Measurements from ENCODE around the gene ERVFRD-1. TPM values are rescaled to one million over a fixed set of nuclear protein-coding genes. Genes with fewer than 3 reads are reported as not detected.

The ERVFRD-1 gene
- polyA plus RNA-seq, 3 donors = 0.05 to 0.06 TPM; not detected in 1

DNA sequence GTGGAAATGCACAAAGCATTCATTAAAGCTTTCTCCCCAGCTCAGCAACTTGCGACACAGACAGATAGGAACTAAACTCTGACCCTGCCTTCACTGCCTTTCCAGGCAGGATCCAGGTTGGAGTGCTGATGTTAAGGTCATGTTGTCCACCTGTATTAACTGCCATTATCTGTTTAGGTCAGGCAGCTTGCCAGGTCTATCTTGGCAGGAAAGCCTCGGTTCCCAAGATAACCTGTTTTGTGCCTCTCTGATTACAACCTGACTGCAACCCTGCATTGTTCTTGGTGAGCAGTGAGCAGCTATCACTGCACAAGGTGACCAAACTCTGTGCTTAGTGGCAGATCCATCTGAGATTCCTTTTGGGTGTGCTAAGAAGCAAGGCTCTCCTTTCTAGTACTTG lies 44.2 kb downstream of the ERVFRD-1 start:
- Mint-ChIP-seq H3K27me3 (ENCODE audit: low read depth in 3 of 3) (peaks cover 0 to 6% (median 0%) of the 10 kb centered on the region in 3 donors), H3K36me3 (no peaks in the 10 kb centered on the region), H3K4me1 (peaks cover 1% of the 10 kb centered on the region), H3K27ac (no peak overlapping the region), H3K9me3 (no peaks in the 10 kb centered on the region), H3K4me3 (no peak overlapping the region)
- whole genome bisulfite sequencing (ENCODE audit: insufficient coverage) = 64% methylated on average over 2 of the region's 2 CpGs
- Histone ChIP-seq H3K27me3 (ENCODE audit: control insufficient read depth in 2 of 2, insufficient read depth in 2 of 2, low read length in 2 of 2) (peaks cover 0 to 2% of the 10 kb centered on the region in 2 donors), H3K27ac (ENCODE audit: low read depth in 1 of 2, low read length in 2 of 2) (no peak overlapping the region), H3K4me3 (replicated peaks in 1 of 3; ENCODE audit: low read depth in 2 of 3, low read length in 3 of 3) (no peak overlapping the region), H2AFZ (ENCODE audit: insufficient read depth, low read depth, low read length, poor library complexity, severe bottlenecking) (no peak overlapping the region), H3K9me3 (replicated peaks in 1 of 2; ENCODE audit: control insufficient read depth in 1 of 2, insufficient read depth in 1 of 2, low read length in 2 of 2) (no peaks in the 10 kb centered on the region), H3K9ac (ENCODE audit: insufficient read depth, low read length, poor library complexity, severe bottlenecking) (no peak overlapping the region), H3K79me2 (ENCODE audit: insufficient read depth, low read length) (no peaks in the 10 kb centered on the region), H3K36me3 (replicated peaks in 1 of 2; ENCODE audit: control insufficient read depth in 1 of 2, insufficient read depth in 2 of 2, low read length in 2 of 2) (no peaks in the 10 kb centered on the region), H3K4me1 (ENCODE audit: control insufficient read depth in 1 of 2, insufficient read depth in 2 of 2, low read length in 2 of 2) (no peaks in the 10 kb centered on the region), H3K4me2 (replicated peaks; ENCODE audit: extremely low read depth, low read length, poor library complexity, severe bottlenecking) (no peak overlapping the region), H4K20me1 (ENCODE audit: insufficient read depth, low read length) (no peaks in the 10 kb centered on the region)
- no peak for TF ChIP-seq CTCF (IDR thresholded peaks at IDR 0.05)
- no peak for DNase-seq
- intact Hi-C loops (cut with micrococcal nuclease) = no loop called here

- H3K4me1 ChIP-seq (ENCODE audit: control insufficient read depth in 1 of 2, insufficient read depth in 2 of 2, low read length in 2 of 2) = no peaks in the 10 kb centered on the region
- no peak overlapping the region for H3K4me3 ChIP-seq (replicated peaks in 1 of 3; ENCODE audit: low read depth in 2 of 3, low read length in 3 of 3)
- H3K9ac ChIP-seq (ENCODE audit: insufficient read depth, low read length, poor library complexity, severe bottlenecking) = no peak overlapping the region
- DNase-seq = no peak
- H3K9me3 ChIP-seq (replicated peaks in 1 of 2; ENCODE audit: control insufficient read depth in 1 of 2, insufficient read depth in 1 of 2, low read length in 2 of 2) = no peaks in the 10 kb centered on the region
- no peak overlapping the region for H2AFZ ChIP-seq (ENCODE audit: insufficient read depth, low read depth, low read length, poor library complexity, severe bottlenecking)
- H3K36me3 ChIP-seq (replicated peaks in 1 of 2; ENCODE audit: control insufficient read depth in 1 of 2, insufficient read depth in 2 of 2, low read length in 2 of 2) = no peaks in the 10 kb centered on the region
- H3K27me3 Mint-ChIP-seq (ENCODE audit: low read depth in 3 of 3) = peaks cover 1 to 6% (median 2%) of the 10 kb centered on the region in 3 donors
- 91% methylated on average over 2 of the region's 6 CpGs for WGBS (ENCODE audit: insufficient coverage)
- H3K27me3 ChIP-seq (ENCODE audit: control insufficient read depth in 2 of 2, insufficient read depth in 2 of 2, low read length in 2 of 2) = peaks cover 0 to 2% of the 10 kb centered on the region in 2 donors
- no peaks in the 10 kb centered on the region for H3K36me3 Mint-ChIP-seq
- peaks cover 0 to under 1% (median 0%) of the 10 kb centered on the region in 7 donors for H3K9me3 Mint-ChIP-seq
- no peak for TF ChIP-seq CTCF (IDR thresholded peaks at IDR 0.05)
- H3K27ac ChIP-seq (ENCODE audit: low read depth in 1 of 2, low read length in 2 of 2) = no peak overlapping the region
- H3K27ac Mint-ChIP-seq = no peak overlapping the region
- peaks cover 1% of the 10 kb centered on the region for H3K4me1 Mint-ChIP-seq
- H3K4me2 ChIP-seq (replicated peaks; ENCODE audit: extremely low read depth, low read length, poor library complexity, severe bottlenecking) = no peak overlapping the region
- H4K20me1 ChIP-seq (ENCODE audit: insufficient read depth, low read length) = no peaks in the 10 kb centered on the region
- H3K4me3 Mint-ChIP-seq = no peak overlapping the region
- no peaks in the 10 kb centered on the region for H3K79me2 ChIP-seq (ENCODE audit: insufficient read depth, low read length)
- intact Hi-C loops (cut with micrococcal nuclease) = no loop called here
Measured at GRCh38 chr6:11066505-11067347, 44.8 kb downstream of the ERVFRD-1 start.

Measured in CD14-positive monocyte (primary cell).